CD4-positive, alpha-beta T cell treated with Interleukin-1 beta for 1 hour (primary cell): ENCODE measurements around the gene OR5M10.
"Not testable (repeated sequence)": the region's sequence is repeated elsewhere in the genome, so short reads cannot be mapped to it uniquely, and the experiment has no call there.

Source experiments
- DNase-seq, 2 donors: peaks; one replicate each; pipeline ENCODE4 v3.0.0-alpha.2; 2020 to 2022

OR5M10 gene

DNA sequence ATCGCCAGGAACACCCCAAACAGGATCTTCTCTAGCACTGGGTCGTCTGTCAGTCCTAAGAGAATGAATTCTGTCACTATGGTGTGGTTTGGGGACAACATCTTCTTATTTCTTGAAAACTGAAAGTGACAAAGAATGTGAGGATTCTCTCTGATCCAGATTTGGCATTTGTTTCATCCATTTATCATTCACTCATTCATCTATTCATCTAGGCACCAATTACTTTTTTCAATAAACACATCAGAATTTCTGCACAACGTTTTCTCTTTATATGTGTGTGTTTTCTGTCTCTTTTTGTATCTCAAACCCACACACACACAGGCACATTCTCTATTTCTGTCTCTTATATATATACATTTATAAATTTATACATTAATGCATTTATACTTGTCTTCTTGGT is at the start of gene OR5M10:
Gene OR5M10 (minus strand): TSS at position 101 of the 400 bp plus-strand sequence. CDS start 0 bp downstream, at position 101.
- DNase-seq, result no peak

- no peak for DNase-seq
Observed at GRCh38 chr11:56625946-56626345, 48.4 kb upstream of the OR5M10 start.

DNA sequence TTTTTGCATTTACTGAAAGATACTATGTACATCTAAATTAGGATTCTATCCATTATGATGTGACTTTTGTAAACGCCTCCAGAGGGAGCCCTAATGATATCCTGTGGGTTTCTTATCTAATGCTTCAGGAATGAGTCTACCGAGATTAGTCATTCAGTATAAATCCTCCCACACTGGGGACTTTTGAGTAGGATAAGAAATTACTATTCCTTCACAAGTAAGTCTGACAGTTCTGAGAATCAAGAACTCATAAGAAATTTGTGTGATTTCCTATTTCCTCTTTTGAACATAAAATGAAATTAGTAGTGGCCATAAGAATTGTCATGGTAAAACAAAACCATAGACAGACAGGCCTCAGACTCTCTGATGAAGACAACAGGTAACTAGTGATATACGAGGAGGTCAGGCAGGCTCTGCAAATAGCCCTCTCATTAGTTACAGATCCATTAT is 47.2 kb upstream of the OR5M10 start:
- no peak for DNase-seq

DNA sequence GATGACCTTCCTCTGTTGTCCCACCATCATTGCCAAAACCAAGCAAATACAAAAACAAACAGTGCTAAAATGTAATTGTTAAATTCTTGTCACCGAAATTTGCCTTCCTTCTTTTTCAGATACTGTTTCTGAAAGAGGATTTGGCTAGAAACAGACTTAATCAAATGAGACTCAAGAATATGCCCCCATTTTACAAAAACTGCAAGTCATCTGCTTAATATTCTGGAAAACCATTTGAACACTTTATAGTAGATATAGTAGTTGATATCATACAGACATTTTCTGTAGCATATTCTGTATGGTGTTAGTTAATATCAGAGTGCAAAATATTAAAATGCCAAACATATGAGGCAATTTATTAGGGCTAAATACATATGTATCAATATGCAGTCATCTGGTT is 33.7 kb upstream of the OR5M10 start:
- DNase-seq, result no peak

GRCh38 chr11:56592088-56592717 is 14.7 kb upstream of the OR5M10 start:
- not testable (repeated sequence) for DNase-seq

GRCh38 chr11:56558574-56558973 is 18.9 kb downstream of the OR5M10 start:
- no peak for DNase-seq

DNA sequence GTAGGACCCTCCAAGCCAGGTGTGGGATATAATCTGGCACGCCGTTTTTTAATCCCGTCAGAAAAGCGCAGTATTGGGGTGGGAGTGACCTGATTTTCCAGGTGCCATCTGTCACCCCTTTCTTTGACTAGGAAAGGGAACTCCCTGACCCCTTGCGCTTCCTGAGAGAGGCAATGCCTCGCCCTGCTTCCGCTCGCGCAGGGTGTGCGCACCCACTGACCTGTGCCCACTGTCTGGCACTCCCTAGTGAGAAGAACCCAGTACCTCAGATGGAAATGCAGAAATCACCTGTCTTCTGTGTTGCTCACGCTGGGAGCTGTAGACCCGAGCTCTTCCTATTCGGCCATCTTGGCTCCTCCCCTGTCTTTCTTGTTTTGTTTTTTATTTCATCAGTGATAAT is 22.8 kb downstream of the OR5M10 start:
- not testable (repeated sequence) for DNase-seq

- no peak for DNase-seq
Observed at GRCh38 chr11:56545531-56545930, 32.0 kb downstream of the OR5M10 start.

DNA sequence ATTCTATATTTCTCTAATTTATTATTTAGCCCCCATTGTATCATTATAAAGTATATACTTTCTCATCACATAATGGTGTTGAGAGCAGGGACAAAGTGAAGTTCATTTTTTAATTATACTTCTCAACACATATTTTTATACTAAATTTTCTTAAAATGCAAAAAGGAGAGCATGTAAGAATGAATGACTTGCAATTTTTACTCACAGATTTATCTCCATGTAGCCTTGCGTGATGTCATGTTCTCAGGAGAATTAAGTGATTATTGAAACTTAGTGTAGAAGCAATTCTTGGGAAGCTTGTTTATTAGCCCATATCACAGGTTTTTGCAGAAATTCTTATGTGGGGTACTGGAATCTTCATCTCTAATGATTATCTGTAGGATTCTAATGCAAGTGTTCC is 33.8 kb downstream of the OR5M10 start:
- DNase-seq, result no peak

DNA sequence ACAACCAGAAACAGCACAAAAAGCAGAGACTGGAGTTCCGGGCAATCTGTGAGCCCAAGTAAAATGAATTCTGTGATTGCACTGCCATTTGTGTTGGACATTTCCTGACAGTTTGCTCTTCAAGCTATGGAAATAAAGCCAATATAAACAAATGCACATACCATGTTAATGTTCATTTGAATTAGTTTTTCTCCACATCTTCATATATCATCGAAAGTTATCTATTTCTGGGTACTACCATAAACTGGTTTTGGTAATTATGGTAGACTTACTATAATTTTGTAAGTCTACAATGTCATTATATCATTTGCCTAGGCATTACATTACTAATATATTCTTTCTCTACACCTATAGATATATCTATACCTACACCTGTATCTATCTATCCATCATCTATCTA is 34.4 kb downstream of the OR5M10 start, which contains the start of gene OR5M11:
Gene OR5M11 (minus strand): TSS at position 101 of the 400 bp plus-strand sequence. CDS start 0 bp downstream, at position 101.
- DNase-seq, result no peak

- DNase-seq, result no peak
Observed at GRCh38 chr11:56533054-56533740, 44.3 kb downstream of the OR5M10 start.

DNA sequence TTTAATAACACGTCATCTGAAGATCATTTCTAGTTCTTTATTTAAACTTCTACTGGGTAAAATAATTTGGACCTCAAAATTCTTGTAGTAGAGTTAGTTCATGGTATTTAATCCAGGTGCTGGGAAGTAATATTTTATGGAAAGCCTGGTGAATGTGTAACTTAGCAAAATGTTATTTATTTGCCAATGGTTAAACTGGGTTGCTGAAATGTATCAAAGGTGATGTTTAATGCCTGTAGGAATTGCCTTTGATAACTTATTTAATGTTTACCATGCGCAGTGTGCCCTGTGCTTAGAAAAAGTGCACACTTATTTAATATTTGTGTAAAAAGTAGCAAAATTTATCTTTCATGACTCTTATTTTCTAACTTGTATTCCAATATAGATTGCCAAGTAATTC is 45.7 kb downstream of the OR5M10 start:
- no peak for DNase-seq
